ENCODE measurements around the gene FNDC4. TPM values are rescaled to one million over a fixed set of nuclear protein-coding genes. Genes with fewer than 3 reads are reported as not detected.

The FNDC4 gene
- total and polyA plus RNA-seq, 12 donors: 0.58 to 11.7 (median 2.0) TPM

DNA sequence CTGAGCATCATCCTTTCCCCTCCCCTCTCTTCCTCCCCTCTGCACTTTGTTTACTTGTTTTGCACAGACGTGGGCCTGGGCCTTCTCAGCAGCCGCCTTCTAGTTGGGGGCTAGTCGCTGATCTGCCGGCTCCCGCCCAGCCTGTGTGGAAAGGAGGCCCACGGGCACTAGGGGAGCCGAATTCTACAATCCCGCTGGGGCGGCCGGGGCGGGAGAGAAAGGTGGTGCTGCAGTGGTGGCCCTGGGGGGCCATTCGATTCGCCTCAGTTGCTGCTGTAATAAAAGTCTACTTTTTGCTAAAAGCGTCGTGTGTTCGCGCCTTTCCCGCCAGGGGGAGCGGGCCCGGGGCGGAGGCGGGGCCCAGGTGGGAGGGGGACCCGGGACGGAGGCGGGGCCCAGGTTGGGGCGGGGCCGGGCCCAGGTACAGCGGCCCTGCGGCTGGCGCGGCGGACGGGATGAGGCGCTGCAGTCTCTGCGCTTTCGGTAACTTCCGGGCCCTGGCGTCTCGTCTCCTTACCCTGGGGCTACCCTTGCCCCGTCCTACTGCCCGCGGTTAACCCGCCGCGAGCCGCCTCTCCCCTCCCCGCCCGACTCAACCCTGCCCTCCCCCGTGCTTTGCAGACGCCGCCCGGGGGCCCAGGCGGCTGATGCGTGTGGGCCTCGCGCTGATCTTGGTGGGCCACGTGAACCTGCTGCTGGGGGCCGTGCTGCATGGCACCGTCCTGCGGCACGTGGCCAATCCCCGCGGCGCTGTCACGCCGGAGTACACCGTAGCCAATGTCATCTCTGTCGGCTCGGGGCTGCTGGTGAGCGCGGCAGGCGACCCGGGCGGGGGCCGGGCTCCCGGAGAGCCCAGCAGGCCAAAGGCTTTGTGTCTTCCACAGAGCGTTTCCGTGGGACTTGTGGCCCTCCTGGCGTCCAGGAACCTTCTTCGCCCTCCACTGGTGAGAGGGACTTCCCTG lies 52.8 kb downstream of the FNDC4 start, which contains the start of gene KRTCAP3:
TSS of gene KRTCAP3 (plus strand) at position 424 of the 962 bp plus-strand sequence. CDS start at position 456, 32 bp downstream.
- no peaks in the 10 kb centered on the region for H3K27me3 ChIP-seq
- ATAC-seq: peak; percentile 17 to 69 (median 33)
- no peak within 1 kb of the TSS for H3K4me3 ChIP-seq
- peaks cover 0 to 8% (median 0%) of the 10 kb centered on the region in 9 donors for H3K4me1 ChIP-seq
- WGBS, 2 donors: 41 to 45% methylated on average over 79 to 80 of the region's 80 CpGs
- intact Hi-C loops (cut with DNase I): no loop called here
- TF ChIP-seq, protein P1, sequence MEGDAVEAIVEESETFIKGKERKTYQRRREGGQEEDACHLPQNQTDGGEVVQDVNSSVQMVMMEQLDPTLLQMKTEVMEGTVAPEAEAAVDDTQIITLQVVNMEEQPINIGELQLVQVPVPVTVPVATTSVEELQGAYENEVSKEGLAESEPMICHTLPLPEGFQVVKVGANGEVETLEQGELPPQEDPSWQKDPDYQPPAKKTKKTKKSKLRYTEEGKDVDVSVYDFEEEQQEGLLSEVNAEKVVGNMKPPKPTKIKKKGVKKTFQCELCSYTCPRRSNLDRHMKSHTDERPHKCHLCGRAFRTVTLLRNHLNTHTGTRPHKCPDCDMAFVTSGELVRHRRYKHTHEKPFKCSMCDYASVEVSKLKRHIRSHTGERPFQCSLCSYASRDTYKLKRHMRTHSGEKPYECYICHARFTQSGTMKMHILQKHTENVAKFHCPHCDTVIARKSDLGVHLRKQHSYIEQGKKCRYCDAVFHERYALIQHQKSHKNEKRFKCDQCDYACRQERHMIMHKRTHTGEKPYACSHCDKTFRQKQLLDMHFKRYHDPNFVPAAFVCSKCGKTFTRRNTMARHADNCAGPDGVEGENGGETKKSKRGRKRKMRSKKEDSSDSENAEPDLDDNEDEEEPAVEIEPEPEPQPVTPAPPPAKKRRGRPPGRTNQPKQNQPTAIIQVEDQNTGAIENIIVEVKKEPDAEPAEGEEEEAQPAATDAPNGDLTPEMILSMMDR (IDR thresholded peaks at IDR 0.05): no peak
- peak within 1 kb of the TSS in 1 of 10 donors; percentile 45 for H3K27ac ChIP-seq
- H3K36me3 ChIP-seq: peaks cover 0 to 96% (median 48%) of the 10 kb centered on the region in 9 donors
- peak in 1 of 2 donors; percentile 27 for DNase-seq
- no peaks in the 10 kb centered on the region for H3K9me3 ChIP-seq

Other genes with a start within 250 kb of the FNDC4 start
- gene SLC30A3, start 232.2 kb downstream of the FNDC4 start, total RNA-seq: 10 to 100 TPM in 7 of 10 donors, 1 to 10 TPM in 3; 6.0 to 35.8 (median 10.6) TPM
- 1 to 10 TPM; 4.3 to 7.4 TPM for gene SLC30A3, start 232.2 kb downstream of the FNDC4 start, polyA plus RNA-seq
- 1 to 10 TPM in 9 of 10 donors, under 1 TPM in 1; 0.94 to 6.0 (median 1.6) TPM for gene DNAJC5G, start 219.8 kb downstream of the FNDC4 start, total RNA-seq
- gene DNAJC5G, start 219.8 kb downstream of the FNDC4 start, polyA plus RNA-seq: 1 to 10 TPM in 1 of 2 donors, under 1 TPM in 1; 0.19 to 3.7 TPM
- 100 to 1,000 TPM; 204 to 303 (median 249) TPM for gene TRIM54, start 212.8 kb downstream of the FNDC4 start, total RNA-seq
- 100 to 1,000 TPM; 131 to 568 TPM for gene TRIM54, start 212.8 kb downstream of the FNDC4 start, polyA plus RNA-seq
- gene UCN, start 186.8 kb downstream of the FNDC4 start, total RNA-seq: 1 to 10 TPM in 5 of 10 donors, under 1 TPM in 4, not detected in 1; 0.51 to 2.0 (median 1.1) TPM
- 1 to 10 TPM; 3.3 to 4.1 TPM for gene UCN, start 186.8 kb downstream of the FNDC4 start, polyA plus RNA-seq
- gene MPV17, start 172.1 kb downstream of the FNDC4 start, total RNA-seq: 10 to 100 TPM; 40.8 to 84.9 (median 66.6) TPM
- 100 to 1,000 TPM in 1 of 2 donors, 10 to 100 TPM in 1; 93.9 to 220 TPM for gene MPV17, start 172.1 kb downstream of the FNDC4 start, polyA plus RNA-seq
- gene GTF3C2, start 138.4 kb downstream of the FNDC4 start, total RNA-seq: 10 to 100 TPM; 21.8 to 30.3 (median 23.6) TPM
- 10 to 100 TPM; 17.6 to 29.8 TPM for gene GTF3C2, start 138.4 kb downstream of the FNDC4 start, polyA plus RNA-seq
- gene EIF2B4, start 124.9 kb downstream of the FNDC4 start, total RNA-seq: 10 to 100 TPM; 26.4 to 47.9 (median 34.7) TPM
- 10 to 100 TPM; 60.4 to 70.7 TPM for gene EIF2B4, start 124.9 kb downstream of the FNDC4 start, polyA plus RNA-seq
- gene SNX17, start 124.6 kb downstream of the FNDC4 start, total RNA-seq: 10 to 100 TPM; 54.5 to 82.5 (median 68.8) TPM
- 10 to 100 TPM; 32.4 to 79.8 TPM for gene SNX17, start 124.6 kb downstream of the FNDC4 start, polyA plus RNA-seq
- 10 to 100 TPM in 1 of 10 donors, 1 to 10 TPM in 9; 4.5 to 11.5 (median 6.8) TPM for gene ZNF513, start 114.5 kb downstream of the FNDC4 start, total RNA-seq
- 10 to 100 TPM; 12.6 to 15.4 TPM for gene ZNF513, start 114.5 kb downstream of the FNDC4 start, polyA plus RNA-seq
- gene PPM1G, start 85.6 kb downstream of the FNDC4 start, total RNA-seq: 10 to 100 TPM; 28.4 to 46.1 (median 33.0) TPM
- gene PPM1G, start 85.6 kb downstream of the FNDC4 start, polyA plus RNA-seq: 10 to 100 TPM; 34.7 to 72.6 TPM
- gene NRBP1, start 66.6 kb downstream of the FNDC4 start, total RNA-seq: 10 to 100 TPM; 47.6 to 69.7 (median 59.2) TPM
- 10 to 100 TPM; 25.5 to 97.4 TPM for gene NRBP1, start 66.6 kb downstream of the FNDC4 start, polyA plus RNA-seq
- under 1 TPM in 6 of 10 donors, not detected in 4; 0.37 to 0.85 (median 0.57) TPM for gene KRTCAP3, start 52.8 kb downstream of the FNDC4 start, total RNA-seq
- gene KRTCAP3, start 52.8 kb downstream of the FNDC4 start, polyA plus RNA-seq: under 1 TPM; 0.23 to 0.51 TPM
- 10 to 100 TPM; 12.7 to 30.6 (median 16.1) TPM for gene IFT172, start 5.5 kb downstream of the FNDC4 start, total RNA-seq
- gene IFT172, start 5.5 kb downstream of the FNDC4 start, polyA plus RNA-seq: 10 to 100 TPM; 11.1 to 65.7 TPM
- gene GCKR, start 1.6 kb upstream of the FNDC4 start, total RNA-seq: 1 to 10 TPM in 1 of 10 donors, under 1 TPM in 1, not detected in 8; 0.19 to 1.6 TPM
- under 1 TPM; 0.88 to 0.91 TPM for gene GCKR, start 1.6 kb upstream of the FNDC4 start, polyA plus RNA-seq
- 10 to 100 TPM; 15.1 to 27.7 (median 20.3) TPM for gene ZNF512, start 87.8 kb upstream of the FNDC4 start, total RNA-seq
- gene ZNF512, start 87.8 kb upstream of the FNDC4 start, polyA plus RNA-seq: 10 to 100 TPM; 10.2 to 10.5 TPM
- 1 to 10 TPM; 4.1 to 7.6 (median 6.0) TPM for gene CCDC121, start 133.8 kb upstream of the FNDC4 start, total RNA-seq
- gene CCDC121, start 133.8 kb upstream of the FNDC4 start, polyA plus RNA-seq: 1 to 10 TPM; 2.1 TPM
- 10 to 100 TPM; 17.1 to 23.8 (median 19.7) TPM for gene GPN1, start 133.8 kb upstream of the FNDC4 start, total RNA-seq
- gene GPN1, start 133.8 kb upstream of the FNDC4 start, polyA plus RNA-seq: 10 to 100 TPM in 1 of 2 donors, 1 to 10 TPM in 1; 6.5 to 25.6 TPM
- gene SUPT7L, start 168.4 kb upstream of the FNDC4 start, total RNA-seq: 10 to 100 TPM; 22.0 to 32.2 (median 26.0) TPM
- 10 to 100 TPM; 18.4 to 42.3 TPM for gene SUPT7L, start 168.4 kb upstream of the FNDC4 start, polyA plus RNA-seq
- 10 to 100 TPM; 19.1 to 28.7 (median 22.5) TPM for gene SLC4A1AP, start 168.7 kb upstream of the FNDC4 start, total RNA-seq
- gene SLC4A1AP, start 168.7 kb upstream of the FNDC4 start, polyA plus RNA-seq: 10 to 100 TPM; 11.0 to 20.8 TPM

Measured in heart right ventricle (tissue), 16 donors.